NCI-H526 (cell line): Measurements from ENCODE around the gene DACT2.

Experiments used
- DNase-seq, 2 experiments: peaks; one replicate each; lab custom pipeline; 2025; lab: John Stamatoyannopoulos, UW

Gene DACT2

DNA sequence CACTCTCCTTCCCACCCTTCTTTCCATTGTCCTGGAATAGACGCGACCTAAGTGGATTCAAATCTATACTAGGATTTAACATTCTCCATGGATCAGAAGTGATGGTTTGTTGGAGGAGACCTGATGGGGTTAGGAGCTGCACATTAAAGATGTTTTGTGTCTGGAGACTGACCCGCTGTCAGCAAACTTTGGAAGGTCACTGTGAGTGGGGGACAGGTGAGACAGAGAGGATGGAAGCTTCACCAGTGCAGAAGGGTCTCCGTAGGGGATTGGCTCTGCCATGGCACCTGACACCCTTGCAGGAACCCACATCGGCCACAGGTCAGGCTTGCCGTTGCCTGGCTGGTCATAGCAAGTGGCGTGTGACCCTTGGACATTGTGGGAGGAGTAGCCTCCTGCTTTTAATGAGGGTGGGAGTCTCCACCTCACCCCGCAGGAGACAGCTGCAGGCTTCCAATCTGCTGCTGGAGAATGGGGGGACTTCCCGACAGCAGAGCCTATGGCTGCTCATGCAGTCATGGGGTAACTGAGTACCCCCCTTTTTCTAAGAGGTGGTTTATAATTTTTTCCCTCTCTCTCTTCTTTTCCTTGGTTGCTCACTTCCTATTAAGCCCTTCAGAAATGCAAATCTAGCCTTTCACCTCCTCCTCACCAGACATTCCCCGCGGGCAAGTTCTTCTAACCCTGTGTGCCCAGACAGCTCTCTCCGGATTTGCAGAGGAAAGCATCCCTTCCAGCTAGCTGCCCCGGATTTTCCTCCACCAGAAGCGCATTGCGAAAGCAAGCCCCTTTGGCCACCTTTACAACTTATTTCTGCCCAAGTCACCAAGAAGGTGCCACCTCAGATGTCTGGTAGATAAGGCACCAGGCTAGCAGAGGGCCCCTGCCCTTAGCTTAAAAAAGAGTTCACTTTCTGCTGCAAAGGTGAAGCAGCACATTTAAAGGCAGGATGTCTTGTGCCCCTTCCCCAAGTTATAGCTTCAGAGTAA is 53.5 kb downstream of the DACT2 start:
- DNase-seq = no peak

DNA sequence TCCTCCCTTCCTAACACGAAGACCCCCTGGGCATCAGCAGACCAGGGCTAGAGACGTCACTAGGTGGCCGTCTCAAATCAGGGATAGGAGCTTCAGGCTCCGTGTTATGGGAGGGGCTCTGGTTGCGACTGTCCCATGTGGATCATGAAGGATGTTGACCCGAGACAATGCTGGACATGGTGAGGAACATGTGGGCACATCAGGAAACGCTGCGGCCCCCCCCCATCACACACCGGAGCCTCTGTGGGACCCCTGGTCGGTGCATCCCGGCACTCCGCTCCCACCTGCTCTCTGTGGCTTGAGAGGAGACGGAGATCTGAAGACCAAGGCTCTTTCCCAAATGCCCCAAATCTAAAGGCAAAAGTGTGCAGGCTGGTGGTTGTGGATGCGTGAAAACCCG is 54.2 kb downstream of the DACT2 start:
- DNase-seq = no peak

DNA sequence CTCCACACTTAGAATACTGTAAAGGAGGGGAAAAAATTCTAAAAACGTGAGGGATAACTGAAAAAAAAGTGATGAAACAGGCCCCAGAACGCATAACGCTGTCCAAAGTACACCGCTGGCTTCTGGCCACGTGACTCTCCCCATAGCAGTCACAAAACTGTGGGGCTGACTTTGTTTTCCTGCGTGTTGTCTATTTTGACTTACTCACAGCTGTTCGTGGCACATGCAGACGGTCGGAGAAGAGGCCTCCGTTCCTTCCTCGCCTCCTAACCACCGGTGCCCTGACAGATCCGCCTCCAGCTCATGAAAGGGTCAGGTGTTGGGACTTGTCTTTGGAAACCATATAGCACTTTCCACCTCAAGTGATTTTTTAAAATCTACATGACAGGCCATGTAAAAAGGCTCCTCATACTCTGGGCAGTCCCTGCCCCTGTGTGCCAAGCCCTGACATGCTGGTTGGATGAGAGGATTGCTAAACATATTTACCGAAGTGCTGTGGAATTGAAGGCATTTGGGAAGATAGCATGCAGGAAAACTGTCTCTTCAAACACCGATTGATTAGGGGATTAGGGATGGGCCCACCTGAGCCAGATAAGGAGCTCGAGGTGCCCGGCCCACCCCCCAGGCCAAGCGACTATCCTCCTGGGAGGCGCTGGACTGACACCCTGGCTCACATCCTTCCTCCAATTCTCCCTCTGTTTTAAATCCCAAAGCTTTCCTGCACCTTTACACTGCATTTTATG is 54.8 kb downstream of the DACT2 start:
- no peak for DNase-seq

DNA sequence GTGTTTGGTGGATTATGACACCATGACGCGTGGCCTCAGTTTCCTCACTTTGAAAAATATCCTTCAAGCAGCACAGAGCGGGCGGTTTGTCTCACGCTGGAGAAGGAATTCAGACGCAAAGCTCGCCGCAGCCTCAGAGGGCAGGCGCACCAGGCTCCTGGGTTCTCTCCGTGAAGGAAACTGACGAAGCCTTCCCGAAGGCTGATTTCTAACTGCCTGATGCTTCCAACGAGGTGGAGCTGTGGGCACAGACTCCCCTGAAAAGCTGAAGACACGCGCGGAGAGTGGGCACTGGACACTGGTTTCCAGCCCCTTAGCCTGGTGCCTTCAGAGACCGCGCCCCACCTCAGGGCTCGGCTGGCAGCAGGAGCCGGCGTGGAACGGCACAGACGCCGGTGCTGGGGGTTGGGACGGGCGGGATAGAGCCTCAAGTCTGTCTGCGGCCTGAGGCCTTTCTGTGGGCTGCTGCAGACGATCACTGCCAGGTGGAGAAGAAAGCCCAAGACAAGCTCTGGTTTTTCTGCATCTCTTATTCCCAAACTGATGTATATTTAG is 56.1 kb downstream of the DACT2 start:
- no peak for DNase-seq

DNA sequence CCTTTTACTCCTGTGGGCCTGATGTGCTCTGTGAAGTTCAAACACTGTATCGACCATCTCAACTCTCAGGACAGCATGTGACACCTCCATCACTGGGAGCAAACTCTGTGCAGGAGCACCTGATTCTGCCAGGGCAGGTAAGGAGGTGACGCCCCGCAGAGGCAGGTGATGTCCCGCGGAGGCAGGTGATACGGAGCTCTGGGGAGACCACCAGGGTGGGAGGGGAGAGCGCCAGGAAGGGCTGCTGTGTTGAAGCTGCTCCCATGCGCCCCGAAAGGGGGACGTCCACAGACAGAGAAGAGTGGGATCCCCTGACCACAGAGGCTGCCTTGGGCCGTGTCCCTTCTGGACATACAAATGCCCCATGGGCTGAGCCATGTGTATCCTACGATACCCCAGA is 58.3 kb downstream of the DACT2 start:
- no peak for DNase-seq

DNA sequence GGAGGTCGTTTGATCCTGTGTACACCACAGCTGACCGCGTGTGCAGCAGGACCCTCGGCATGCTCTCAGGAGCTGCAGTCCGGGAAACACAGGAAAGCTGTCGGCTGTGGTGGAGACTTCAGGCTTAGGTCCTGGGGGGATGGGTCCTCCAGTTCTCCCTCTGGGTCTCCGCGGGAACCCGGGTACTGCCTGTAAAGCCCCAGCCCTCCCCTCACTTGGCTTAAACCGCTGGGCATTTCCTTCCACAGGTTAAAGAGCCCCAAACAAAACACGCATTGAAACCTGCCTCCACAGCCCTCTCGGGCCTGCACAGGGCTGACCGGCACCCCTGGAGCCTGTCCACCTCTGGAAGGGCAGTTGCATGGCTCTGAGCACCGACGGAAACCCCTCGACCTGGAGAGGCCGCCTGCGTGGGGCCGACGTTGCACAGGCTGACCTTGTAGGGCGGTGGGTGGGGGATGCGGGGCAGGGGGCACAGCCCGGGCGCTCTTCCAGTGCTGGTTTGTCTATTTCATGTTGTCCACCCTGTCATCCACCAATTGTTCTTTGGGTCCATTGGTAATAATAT is 59.1 kb downstream of the DACT2 start:
- DNase-seq = no peak

DNA sequence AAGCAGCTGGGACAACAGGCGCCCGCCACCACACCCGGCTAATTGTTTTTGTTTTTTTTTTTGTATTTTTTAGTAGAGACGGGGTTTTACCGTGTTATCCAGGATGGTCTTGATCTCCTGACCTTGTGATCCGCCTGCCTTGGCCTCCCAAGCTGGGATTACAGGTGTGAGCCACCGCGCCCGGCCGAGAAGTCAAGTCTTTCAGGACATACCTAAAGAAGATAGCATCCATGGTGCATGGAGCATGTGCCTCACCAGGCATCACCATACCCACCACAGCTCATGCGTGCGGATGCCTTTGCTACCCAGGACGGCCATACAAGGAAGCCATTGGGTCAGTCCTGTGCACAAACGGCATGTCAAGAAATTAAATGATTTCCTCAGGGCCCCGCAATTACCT is 60.8 kb downstream of the DACT2 start:
- no peak for DNase-seq

DNA sequence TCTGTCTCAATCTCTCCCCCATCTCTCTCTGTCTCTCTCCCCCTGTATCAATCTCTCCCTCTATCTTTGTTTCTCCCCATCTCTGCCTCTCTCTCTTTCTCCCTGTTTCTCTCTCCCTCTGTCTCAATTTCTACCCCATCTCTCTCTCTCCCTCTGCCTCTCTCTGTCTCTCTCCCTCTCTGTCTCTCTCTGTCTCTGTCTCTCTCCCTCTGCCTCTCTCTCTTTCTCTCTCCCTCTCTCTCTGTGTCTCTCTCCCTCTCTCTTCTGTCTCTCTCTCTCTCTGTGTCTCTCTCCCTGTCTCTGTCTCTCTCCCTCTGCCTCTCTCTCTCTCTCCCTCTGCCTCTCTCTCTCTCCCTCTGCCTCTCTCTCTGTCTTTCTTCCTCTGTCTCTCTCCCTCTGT is 62.6 kb downstream of the DACT2 start:
- no peak for DNase-seq
